Motor neuron (in vitro differentiated cells): Measurements from ENCODE around the gene DBF4. TPM values are rescaled to one million over a fixed set of nuclear protein-coding genes. Genes with fewer than 3 reads are reported as not detected.
"Not testable (repeated sequence)": the region's sequence is repeated elsewhere in the genome, so short reads cannot be mapped to it uniquely, and the experiment has no call there.

ENCODE experiments used
- ATAC-seq, 8 experiments: fragments of 200-7000 bp; cut with Tn5 transposase; replicated peaks in 6 of 8; 2 replicates each; pipeline ENCODE4 v1.8.0; 2021; ENCODE audit warnings: mild to moderate bottlenecking in 8 of 8, moderate library complexity in 8 of 8
- H3K27ac ChIP-seq, 2 donors: fragments of 250-450 bp; sonication (Bioruptor Pico); 2 replicates each; pipeline ENCODE4 v1.9.0; 2021; ENCODE audit warnings: antibody characterized with exemption in 2 of 2, mild to moderate bottlenecking in 2 of 2, moderate library complexity in 1 of 2
- H3K4me1 ChIP-seq, 2 donors: fragments of 250-450 bp; sonication (Bioruptor Pico); replicated peaks in 1 of 2; 2 replicates each; pipeline ENCODE4 v1.6.1; 2021; ENCODE audit warnings: antibody characterized with exemption in 2 of 2, mild to moderate bottlenecking in 2 of 2, moderate library complexity in 1 of 2
- H3K4me3 ChIP-seq, 5 donors: fragments of 250-450 bp; sonication (Bioruptor Pico); 2 replicates each; pipeline ENCODE4 v1.9.0; 2021; ENCODE audit warnings: antibody characterized with exemption in 5 of 5, mild to moderate bottlenecking in 5 of 5, moderate library complexity in 4 of 5
- WGBS, 10 experiments: fragments of 450-650 bp; shearing (Covaris generic); methylation state at CpG; one replicate each; pipeline ENCODE4 v1.0.0; 2022; 5-methylcytosine and 5-hydroxymethylcytosine counted together
- in situ Hi-C, 9 experiments: fragments of 400-800 bp; cut with MboI; loops; one replicate each; pipeline ENCODE4 v1.15.0; 2021; ENCODE audit warnings: low sequenced_read_pairs in 9 of 9, low pct_unique_long_range_greater_than_20kb in 2 of 9; ENCODE audit not compliant: unreplicated experiment in 9 of 9
- total RNA-seq, 8 experiments: library from RNA; unstranded; fragments of 300-600 nt; gene quantifications; 2 replicates each; pipeline versions ENCODE4 v1.2.3 to v1.2.4, GENCODE V29; 2022

DBF4 gene
- total RNA-seq, 8 experiments from 2014 or later = 6.4 to 38.1 (median 12.1) TPM

- WGBS, 10 experiments = 96 to 100% (median 100%) methylated on average over 1 to 4 of the region's 4 CpGs; no CpG with 5 or more reads in 4 of the 10 experiments
- in situ Hi-C loops = no loop called here
- no peak for ATAC-seq
Measured at GRCh38 chr7:87870471-87870870, 5.8 kb upstream of the DBF4 start.

GRCh38 chr7:87872346-87872745, 3.9 kb upstream of the DBF4 start:
- Histone ChIP-seq H3K4me3 (no peak overlapping the region), H3K27ac (no peak overlapping the region), H3K4me1 (peaks cover 0 to 14% of the 10 kb centered on the region in 2 donors)
- ATAC-seq = no peak
- in situ Hi-C loops = no loop called here
- 73 to 100% (median 87%) methylated on average over 2 to 5 of the region's 5 CpGs for WGBS, 10 experiments

More at GRCh38 chr7:87870471-87870870, 5.8 kb upstream of the DBF4 start:
- no peak overlapping the region for H3K27ac ChIP-seq
- H3K4me3 ChIP-seq = no peak overlapping the region
- H3K4me1 ChIP-seq = peaks cover 0 to 14% of the 10 kb centered on the region in 2 donors

- in situ Hi-C loops, ATAC-seq, H3K4me3 ChIP-seq, H3K27ac ChIP-seq: not testable (repeated sequence)
- peaks cover 0 to 22% of the 10 kb centered on the region in 2 donors for H3K4me1 ChIP-seq
- WGBS, 10 experiments = 89 to 100% (median 100%) methylated on average over 2 to 10 of the region's 10 CpGs; no CpG with 5 or more reads in 1 of the 10 experiments
Measured at GRCh38 chr7:87873328-87873727, 3.0 kb upstream of the DBF4 start.

- in situ Hi-C loops = no loop called here
Measured at GRCh38 chr7:87874066-87874465, 2.2 kb upstream of the DBF4 start.

GRCh38 chr7:87875151-87876039, 898 bp upstream of the DBF4 start:
- peak in 2 of 8 experiments; percentile 48 to 54 for ATAC-seq
- in situ Hi-C loops = loop anchor here in 3 of 9 experiments (25.0 kb wide), 1 partner anchor 363 kb away; no protein-coding TSS in a partner anchor
- Histone ChIP-seq H3K4me3 (peak overlapping the region; percentile 68 to 82 (median 75)), H3K27ac (peak overlapping the region; percentile 78 to 79), H3K4me1 (peaks cover 4 to 26% of the 10 kb centered on the region in 2 donors)
- WGBS, 10 experiments = 0 to 28% (median 12%) methylated on average over 2 to 14 of the region's 35 CpGs; no CpG with 5 or more reads in 1 of the 10 experiments

More at GRCh38 chr7:87874066-87874465, 2.2 kb upstream of the DBF4 start:
- Histone ChIP-seq H3K27ac (no peak overlapping the region), H3K4me3 (no peak overlapping the region), H3K4me1 (peaks cover 4 to 26% of the 10 kb centered on the region in 2 donors)
- WGBS, 10 experiments = 40 to 100% (median 76%) methylated on average over 1 to 4 of the region's 4 CpGs; no CpG with 5 or more reads in 1 of the 10 experiments
- no peak for ATAC-seq

GRCh38 chr7:87876869-87877234, 559 bp downstream of the DBF4 start:
- H3K27ac ChIP-seq = peak overlapping the region; percentile 35 to 78
- in situ Hi-C loops = loop anchor here in 3 of 9 experiments (25.0 kb wide), 1 partner anchor 365 kb away; no protein-coding TSS in a partner anchor
- 0 to 1% (median 0%) methylated on average over 1 to 14 of the region's 27 CpGs; no CpG with 5 or more reads in 5 of the 10 experiments for WGBS, 10 experiments
- peak; percentile 23 to 45 (median 30) for ATAC-seq
- peak overlapping the region; percentile 68 to 82 (median 75) for H3K4me3 ChIP-seq
- peaks cover 4 to 26% of the 10 kb centered on the region in 2 donors for H3K4me1 ChIP-seq

GRCh38 chr7:87877366-87878040, 1.2 kb downstream of the DBF4 start:
- H3K27ac ChIP-seq = peak overlapping the region in 1 of 2 donors; percentile 78
- WGBS, 10 experiments = 0 to 2% (median 0%) methylated on average over 3 to 10 of the region's 10 CpGs
- H3K4me1 ChIP-seq = peaks cover 4 to 26% of the 10 kb centered on the region in 2 donors
- no peak for ATAC-seq
- peak overlapping the region; percentile 68 to 82 (median 75) for H3K4me3 ChIP-seq
- in situ Hi-C loops = loop anchor here in 3 of 9 experiments (25.0 kb wide), 1 partner anchor 365 kb away; no protein-coding TSS in a partner anchor

GRCh38 chr7:87878208-87878735, 2.0 kb downstream of the DBF4 start:
- Histone ChIP-seq H3K27ac (no peak overlapping the region), H3K4me1 (peaks cover 4 to 26% of the 10 kb centered on the region in 2 donors), H3K4me3 (peak overlapping the region in 4 of 5 donors; percentile 68 to 82 (median 74))
- ATAC-seq = no peak
- 0 to 35% (median 23%) methylated on average over 2 to 3 of the region's 3 CpGs; no CpG with 5 or more reads in 1 of the 10 experiments for WGBS, 10 experiments
- in situ Hi-C loops = loop anchor here in 3 of 9 experiments (25.0 kb wide), 1 partner anchor 366 kb away; no protein-coding TSS in a partner anchor

GRCh38 chr7:87882151-87882937, 6.1 kb downstream of the DBF4 start:
- no peak for ATAC-seq
- Histone ChIP-seq H3K4me3 (no peak overlapping the region), H3K4me1 (peaks cover 4 to 12% of the 10 kb centered on the region in 2 donors), H3K27ac (no peak overlapping the region)
- in situ Hi-C loops = loop anchor here in 3 of 9 experiments (10.0 to 25.0 kb wide), 2 partner anchors 88 to 370 kb away; no protein-coding TSS in a partner anchor
- 79 to 100% (median 91%) methylated on average over 1 to 4 of the region's 4 CpGs for WGBS, 10 experiments

GRCh38 chr7:87885018-87885417, 8.7 kb downstream of the DBF4 start:
- no peaks in the 10 kb centered on the region for H3K4me1 ChIP-seq
- H3K4me3 ChIP-seq = no peak overlapping the region
- WGBS, 10 experiments = 72 to 100% (median 93%) methylated on average over 1 to 2 of the region's 2 CpGs; no CpG with 5 or more reads in 1 of the 10 experiments
- in situ Hi-C loops = loop anchor here in 3 of 9 experiments (10.0 to 25.0 kb wide), 2 partner anchors 90 to 373 kb away; no protein-coding TSS in a partner anchor
- ATAC-seq = no peak
- no peak overlapping the region for H3K27ac ChIP-seq

- in situ Hi-C loops = loop anchor here in 3 of 9 experiments (10.0 to 25.0 kb wide), 2 partner anchors 92 to 375 kb away; no protein-coding TSS in a partner anchor
Measured at GRCh38 chr7:87886875-87887274, 10.6 kb downstream of the DBF4 start.

GRCh38 chr7:87895363-87895762, 19.1 kb downstream of the DBF4 start:
- no peak for ATAC-seq
- Histone ChIP-seq H3K4me1 (no peaks in the 10 kb centered on the region), H3K4me3 (no peak overlapping the region), H3K27ac (no peak overlapping the region)
- in situ Hi-C loops = loop anchor here in 3 of 9 experiments (25.0 kb wide), 1 partner anchor 383 kb away; no protein-coding TSS in a partner anchor
- WGBS, 10 experiments = 82 to 100% (median 100%) methylated on average over 1 to 2 of the region's 2 CpGs; no CpG with 5 or more reads in 3 of the 10 experiments

More at GRCh38 chr7:87886875-87887274, 10.6 kb downstream of the DBF4 start:
- no peak overlapping the region for H3K4me3 ChIP-seq
- no peaks in the 10 kb centered on the region for H3K4me1 ChIP-seq
- ATAC-seq = no peak
- H3K27ac ChIP-seq = no peak overlapping the region
